ENCODE results near the gene TNFRSF19. TPM values are rescaled to one million over a fixed set of nuclear protein-coding genes. Genes with fewer than 3 reads are reported as not detected.

Gene TNFRSF19
- total RNA-seq, 4 donors from 2014 or later: 2.0 to 74.2 (median 4.2) TPM

DNA sequence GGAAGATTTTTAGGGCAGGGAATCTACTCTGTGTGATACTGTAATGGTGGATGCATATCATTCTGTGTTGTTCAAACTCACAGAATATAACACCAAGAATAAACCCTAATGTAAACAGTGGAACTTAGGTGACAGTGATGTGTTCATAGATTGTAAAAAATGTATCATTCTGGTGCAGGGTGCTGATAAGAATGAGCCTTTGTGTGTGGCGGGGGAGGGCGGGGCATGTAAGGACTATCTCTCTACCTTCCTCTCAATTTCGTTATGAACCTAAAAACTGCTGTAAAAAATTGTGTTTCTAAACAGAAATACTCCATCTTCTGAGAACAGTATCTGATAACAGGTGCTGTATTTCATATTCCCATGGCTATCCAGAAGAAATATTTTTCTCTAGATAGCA, 35.6 kb downstream of the TNFRSF19 start:
- no peak for DNase-seq
- intact Hi-C loops (cut with DNase I; ENCODE audit: low total_unique reads): no loop called here
- Histone ChIP-seq H3K36me3 (no peaks in the 10 kb centered on the region), H3K4me3 (no peak overlapping the region), H3K27me3 (no peaks in the 10 kb centered on the region), H3K9me3 (no peaks in the 10 kb centered on the region), H3K4me1 (no peaks in the 10 kb centered on the region), H3K27ac (no peak overlapping the region)
- TF ChIP-seq POLR2A (IDR thresholded peaks at IDR 0.05): no peak
- TF ChIP-seq, protein P1, sequence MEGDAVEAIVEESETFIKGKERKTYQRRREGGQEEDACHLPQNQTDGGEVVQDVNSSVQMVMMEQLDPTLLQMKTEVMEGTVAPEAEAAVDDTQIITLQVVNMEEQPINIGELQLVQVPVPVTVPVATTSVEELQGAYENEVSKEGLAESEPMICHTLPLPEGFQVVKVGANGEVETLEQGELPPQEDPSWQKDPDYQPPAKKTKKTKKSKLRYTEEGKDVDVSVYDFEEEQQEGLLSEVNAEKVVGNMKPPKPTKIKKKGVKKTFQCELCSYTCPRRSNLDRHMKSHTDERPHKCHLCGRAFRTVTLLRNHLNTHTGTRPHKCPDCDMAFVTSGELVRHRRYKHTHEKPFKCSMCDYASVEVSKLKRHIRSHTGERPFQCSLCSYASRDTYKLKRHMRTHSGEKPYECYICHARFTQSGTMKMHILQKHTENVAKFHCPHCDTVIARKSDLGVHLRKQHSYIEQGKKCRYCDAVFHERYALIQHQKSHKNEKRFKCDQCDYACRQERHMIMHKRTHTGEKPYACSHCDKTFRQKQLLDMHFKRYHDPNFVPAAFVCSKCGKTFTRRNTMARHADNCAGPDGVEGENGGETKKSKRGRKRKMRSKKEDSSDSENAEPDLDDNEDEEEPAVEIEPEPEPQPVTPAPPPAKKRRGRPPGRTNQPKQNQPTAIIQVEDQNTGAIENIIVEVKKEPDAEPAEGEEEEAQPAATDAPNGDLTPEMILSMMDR (IDR thresholded peaks at IDR 0.05): no peak

DNA sequence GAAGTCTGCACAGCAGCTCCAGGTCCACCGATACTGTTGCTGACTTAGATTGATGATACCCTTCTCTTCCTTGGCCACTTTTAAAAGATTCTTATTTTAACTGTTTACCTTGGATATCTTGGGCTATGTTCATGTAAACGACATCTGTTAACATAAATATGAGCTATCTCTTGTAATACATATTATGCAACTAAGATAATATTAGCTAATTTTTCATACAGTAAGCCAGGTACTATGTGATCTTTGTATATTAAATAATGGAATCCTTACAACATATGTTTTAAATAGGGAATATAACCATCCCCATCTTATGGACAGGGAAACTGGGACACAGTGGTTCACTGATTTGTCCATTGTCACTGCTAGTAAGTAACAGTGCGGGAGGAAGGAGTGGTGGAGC, 37.9 kb downstream of the TNFRSF19 start:
- no peaks in the 10 kb centered on the region for H3K36me3 ChIP-seq
- DNase-seq: no peak
- no peak overlapping the region for H3K4me3 ChIP-seq
- TF ChIP-seq, protein P1 (IDR thresholded peaks at IDR 0.05): no peak
- TF ChIP-seq POLR2A (IDR thresholded peaks at IDR 0.05): no peak
- no peaks in the 10 kb centered on the region for H3K27me3 ChIP-seq
- peak overlapping the region; percentile 76 to 78 for H3K27ac ChIP-seq
- intact Hi-C loops (cut with DNase I; ENCODE audit: low total_unique reads): no loop called here
- no peaks in the 10 kb centered on the region for H3K4me1 ChIP-seq
- no peaks in the 10 kb centered on the region for H3K9me3 ChIP-seq

DNA sequence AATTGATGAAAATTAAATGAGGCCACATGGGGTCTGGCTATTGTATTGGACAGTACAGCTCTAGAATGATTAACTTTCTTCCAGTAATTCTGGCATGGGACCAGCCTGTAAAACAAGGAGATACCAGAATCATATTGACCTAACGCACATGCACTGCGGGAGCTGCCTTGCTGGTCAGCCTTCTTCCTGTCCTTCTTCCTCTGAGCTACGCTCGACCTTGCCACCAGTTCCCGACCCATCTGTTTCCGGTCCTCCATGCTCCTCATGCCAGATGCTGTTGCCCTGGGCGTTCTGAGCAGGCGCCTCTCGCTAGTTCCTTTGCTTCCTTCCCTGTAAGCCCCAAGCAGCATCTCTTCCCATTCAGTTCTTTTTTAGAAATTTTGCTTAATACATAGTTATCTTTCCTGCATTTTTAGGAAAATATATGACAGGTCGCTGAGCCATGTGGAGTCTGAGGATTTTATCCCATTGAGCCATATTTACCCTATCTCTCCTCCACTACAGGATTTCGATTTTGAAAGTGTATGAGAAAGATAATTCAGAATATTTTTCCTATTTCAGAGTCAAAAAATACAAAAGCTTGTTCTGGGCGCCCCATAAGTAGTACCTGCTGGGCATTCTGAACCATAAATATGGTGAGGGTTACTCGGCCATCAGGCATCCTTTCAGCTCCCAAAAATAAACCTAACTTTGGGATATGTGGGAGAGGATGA, 38.6 kb downstream of the TNFRSF19 start:
- no peaks in the 10 kb centered on the region for H3K4me1 ChIP-seq
- H3K36me3 ChIP-seq: no peaks in the 10 kb centered on the region
- H3K27me3 ChIP-seq: no peaks in the 10 kb centered on the region
- intact Hi-C loops (cut with DNase I; ENCODE audit: low total_unique reads): no loop called here
- DNase-seq: peak; percentile 40 to 62
- TF ChIP-seq POLR2A (IDR thresholded peaks at IDR 0.05): no peak
- TF ChIP-seq, protein P1 (IDR thresholded peaks at IDR 0.05): no peak
- no peaks in the 10 kb centered on the region for H3K9me3 ChIP-seq
- peak overlapping the region; percentile 7 to 15 for H3K4me3 ChIP-seq
- peak overlapping the region; percentile 76 to 78 for H3K27ac ChIP-seq

DNA sequence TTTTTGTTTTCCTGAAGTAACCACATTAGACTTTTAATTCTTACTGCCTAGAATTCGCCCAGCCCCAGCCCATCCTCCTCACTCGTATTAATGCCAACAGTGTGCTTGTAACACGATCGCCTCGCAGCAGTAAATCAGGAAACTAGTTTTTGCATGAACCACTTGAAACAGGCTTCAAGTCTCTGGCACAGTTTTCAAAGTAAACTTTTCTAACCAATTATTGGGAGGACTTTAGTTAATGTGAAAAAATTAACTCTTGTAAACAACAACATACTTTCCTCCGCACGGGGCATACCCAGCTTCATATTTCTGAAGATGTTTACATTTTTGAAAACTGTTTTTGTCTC, 39.2 kb downstream of the TNFRSF19 start:
- Histone ChIP-seq H3K4me1 (no peaks in the 10 kb centered on the region), H3K4me3 (peak overlapping the region; percentile 7 to 15)

More for the DNA sequence above, 39.2 kb downstream of the TNFRSF19 start:
- Histone ChIP-seq H3K27ac (peak overlapping the region; percentile 76 to 78), H3K36me3 (no peaks in the 10 kb centered on the region), H3K9me3 (no peaks in the 10 kb centered on the region), H3K27me3 (no peaks in the 10 kb centered on the region)
- intact Hi-C loops (cut with DNase I; ENCODE audit: low total_unique reads): no loop called here
- peak; percentile 56 to 57 for DNase-seq
- TF ChIP-seq, protein P1 (IDR thresholded peaks at IDR 0.05): no peak
- TF ChIP-seq POLR2A (IDR thresholded peaks at IDR 0.05): no peak

Data from uterus (tissue), 4 donors.